Activated CD4-positive, alpha-beta T cell treated with anti-CD3 and anti-CD28 coated beads for 1 hour (primary cell): ENCODE data around the gene LAMB4.

Experiments used
- DNase-seq: peaks from one replicate; pipeline ENCODE4 v3.0.0-alpha.2; 2020

The LAMB4 gene

DNA sequence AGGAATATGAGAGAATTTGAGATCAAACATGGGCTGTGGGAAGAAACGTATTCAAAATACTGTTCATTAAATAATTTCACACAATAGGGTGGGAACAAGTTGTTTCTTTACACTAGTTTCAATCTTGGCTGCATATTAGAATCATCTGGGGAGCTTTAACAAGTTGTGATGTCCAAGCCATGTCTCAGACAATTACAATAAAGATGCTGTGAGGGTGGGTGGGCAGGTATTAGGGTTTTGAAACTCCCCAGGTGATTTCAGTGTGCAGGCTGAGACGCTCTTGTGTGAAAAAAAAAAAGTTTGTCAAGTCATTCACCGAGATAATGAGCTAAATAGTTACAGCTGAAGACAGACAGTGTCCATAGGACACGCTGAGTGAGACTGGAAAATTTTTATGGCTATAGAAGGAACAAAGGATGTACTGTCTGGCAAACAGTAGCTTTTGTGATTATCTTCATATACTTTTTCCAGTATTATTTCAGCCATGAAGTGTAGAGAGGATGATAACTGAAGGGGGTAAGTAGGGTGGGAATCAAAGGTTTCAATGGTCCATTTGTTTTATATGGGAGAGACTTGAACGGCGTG, 12.6 kb upstream of the LAMB4 start:
- DNase-seq: no peak

DNA sequence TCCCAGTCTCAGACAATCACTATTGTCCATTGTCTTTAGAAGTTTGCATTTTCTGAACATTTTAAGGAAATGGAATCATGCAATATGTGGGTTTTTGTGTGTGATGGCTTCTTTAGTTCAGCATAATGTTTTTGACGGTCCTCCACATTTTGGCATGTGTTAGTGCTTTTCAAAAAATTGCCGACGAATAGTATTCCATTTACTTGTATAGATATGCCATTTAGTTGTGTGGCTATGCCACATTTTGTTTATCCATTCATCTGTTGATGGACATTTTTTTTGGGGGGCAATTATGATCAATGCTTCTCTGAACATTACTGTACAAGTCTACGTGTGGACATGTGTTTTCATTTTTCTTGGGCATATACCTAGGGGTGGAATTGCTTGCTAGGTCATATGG, 12.0 kb upstream of the LAMB4 start:
- no peak for DNase-seq

DNA sequence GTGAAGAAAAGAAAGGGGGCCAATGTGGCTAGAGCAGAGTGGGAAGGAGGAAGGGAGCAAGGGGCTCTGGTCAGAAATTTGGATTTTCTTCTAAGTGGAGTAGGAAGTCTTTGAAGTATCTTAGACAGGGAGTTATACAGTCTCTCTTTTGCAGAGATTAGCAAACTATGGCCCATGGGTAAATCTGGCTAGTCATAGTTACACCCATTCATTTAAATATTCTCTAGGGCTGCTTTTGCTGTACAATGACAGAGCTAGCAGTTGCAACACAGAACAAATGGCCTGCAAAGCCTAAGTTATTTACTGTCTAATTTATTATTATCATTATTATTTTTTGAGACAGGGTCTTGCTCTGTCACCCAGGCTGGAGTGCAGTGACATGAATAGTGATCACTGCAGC, 10.5 kb upstream of the LAMB4 start:
- DNase-seq: no peak

DNA sequence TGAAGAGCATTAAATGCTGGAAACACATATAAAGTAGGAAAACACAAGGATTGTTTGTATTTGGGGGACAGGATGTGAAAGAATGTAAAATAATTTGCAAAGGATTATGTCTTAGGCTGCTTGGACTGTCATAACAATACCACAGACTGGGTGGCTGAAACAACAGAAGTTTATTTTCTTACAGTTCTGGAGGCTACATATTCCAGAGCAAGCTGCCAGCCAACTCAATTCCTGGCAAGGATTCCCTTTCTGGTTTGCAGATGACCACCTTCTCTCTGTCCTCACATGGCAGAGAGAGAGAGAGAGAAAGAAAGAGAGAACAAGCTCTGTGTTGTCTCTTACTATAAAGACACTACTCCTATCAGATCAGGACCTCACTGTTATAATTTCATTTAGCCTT, 8.8 kb upstream of the LAMB4 start:
- no peak for DNase-seq

DNA sequence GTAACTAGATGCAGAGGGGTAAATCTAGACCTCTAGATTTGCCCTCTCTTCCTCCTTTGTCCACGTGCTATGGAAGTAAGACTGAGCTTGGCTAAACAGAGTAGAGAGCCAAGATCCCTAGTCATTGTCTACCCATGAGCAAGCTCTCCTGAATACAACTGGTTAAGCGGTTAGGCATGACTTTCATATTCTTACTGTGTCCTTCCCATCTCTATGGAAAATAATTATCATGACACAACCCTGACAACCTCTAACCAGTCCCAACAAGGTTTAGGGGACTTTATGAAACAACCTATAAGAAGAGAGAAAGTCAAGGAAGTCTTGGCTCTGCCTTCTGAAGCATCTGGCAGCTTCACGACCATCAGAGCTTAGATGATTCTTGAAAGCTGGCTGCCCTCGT, 7.8 kb upstream of the LAMB4 start:
- no peak for DNase-seq

DNA sequence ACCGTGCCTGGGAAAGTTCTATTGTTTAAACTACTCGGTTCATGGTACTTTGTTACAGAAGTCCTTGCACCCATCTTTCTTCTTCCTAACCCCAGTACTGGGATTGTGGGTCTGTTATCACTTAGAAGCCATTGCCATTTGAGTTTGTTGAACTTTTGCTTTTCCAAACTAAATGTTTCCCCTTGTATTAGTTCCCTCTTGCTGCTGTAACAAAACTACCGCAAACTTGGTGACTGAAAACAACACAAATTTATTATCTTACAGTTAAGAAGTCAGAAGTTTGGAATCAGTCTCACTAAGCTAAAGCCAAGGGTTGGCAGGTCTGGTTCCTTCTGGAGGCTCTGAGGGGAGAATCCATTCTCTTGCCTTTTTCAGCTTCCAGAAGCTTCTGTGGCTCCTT, 6.9 kb upstream of the LAMB4 start:
- no peak for DNase-seq

DNA sequence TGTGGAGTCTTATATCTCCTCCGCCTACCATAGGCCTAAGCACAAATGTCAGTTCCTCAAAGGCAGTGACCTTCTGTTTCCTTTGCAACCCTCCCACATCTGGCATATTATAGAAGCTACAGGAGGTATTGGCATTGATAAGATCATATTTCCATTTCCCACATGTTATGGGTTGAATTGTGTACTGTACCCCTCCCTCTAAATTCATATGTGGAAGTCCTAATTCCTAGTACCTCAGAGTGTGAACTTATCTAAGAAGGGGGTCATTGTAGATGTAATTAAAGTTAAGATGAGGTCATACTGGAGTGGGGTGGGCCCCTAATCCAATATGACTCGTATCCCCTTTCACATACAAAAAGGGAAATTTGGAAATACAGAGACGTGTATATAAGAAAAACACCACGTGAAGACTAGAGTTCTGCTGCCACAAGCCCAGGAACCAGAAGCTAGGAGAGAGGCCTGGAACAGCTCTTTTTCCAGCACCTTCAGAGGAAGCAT, 6.1 kb upstream of the LAMB4 start:
- no peak for DNase-seq

DNA sequence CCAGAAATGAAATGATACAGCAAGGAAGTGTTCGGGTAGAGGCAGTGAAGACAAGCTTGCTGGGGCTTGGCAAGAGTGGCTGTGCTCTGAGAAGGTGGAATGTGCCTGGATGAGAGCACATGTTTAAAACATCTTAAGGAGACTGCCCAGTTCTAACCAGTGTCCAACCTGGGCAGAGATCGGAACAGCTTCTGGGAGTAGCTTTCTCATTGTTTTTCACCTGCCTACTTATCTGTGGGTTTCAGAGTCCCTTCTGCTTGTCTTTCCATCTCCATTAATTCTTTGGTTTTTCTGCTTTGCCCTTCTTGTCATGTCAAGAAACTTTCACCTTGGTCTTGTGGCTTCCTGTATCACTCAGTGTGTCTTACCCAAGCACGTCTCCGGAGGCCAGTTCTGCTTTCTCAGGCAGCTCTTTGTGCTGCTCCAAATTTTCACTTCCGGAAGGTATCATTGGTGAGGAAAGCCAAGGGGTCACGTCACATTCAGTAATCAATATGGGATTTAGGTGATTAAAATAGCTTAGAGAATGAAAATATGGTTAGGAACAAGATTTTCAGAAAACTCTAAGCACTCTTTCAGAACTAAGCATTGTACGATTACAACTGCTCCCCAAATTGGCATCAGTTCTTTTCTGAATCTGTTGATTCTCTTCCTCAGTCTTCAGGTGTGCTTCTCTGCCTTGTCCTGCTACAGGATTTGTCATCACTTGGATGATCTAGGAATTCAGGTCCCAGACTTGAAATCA, 5.5 kb upstream of the LAMB4 start:
- no peak for DNase-seq

DNA sequence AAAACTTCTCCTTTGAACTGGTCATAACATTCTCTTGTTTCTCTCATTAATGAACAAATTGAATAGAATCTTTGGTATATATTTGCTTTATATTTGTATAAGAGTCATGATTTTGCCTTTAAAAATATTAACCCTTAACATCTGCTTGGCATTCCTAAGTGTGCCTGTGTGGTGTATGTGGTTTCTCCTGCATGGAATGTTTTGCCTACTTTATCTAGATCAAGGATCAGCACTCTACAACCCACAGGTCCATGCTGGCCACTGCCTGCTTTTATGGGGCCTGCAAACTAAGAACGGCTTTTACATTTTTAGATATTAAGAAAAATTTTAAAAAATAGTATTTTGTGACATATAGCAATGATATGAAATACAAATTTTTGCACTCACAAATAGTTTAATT, 4.3 kb upstream of the LAMB4 start:
- no peak for DNase-seq

DNA sequence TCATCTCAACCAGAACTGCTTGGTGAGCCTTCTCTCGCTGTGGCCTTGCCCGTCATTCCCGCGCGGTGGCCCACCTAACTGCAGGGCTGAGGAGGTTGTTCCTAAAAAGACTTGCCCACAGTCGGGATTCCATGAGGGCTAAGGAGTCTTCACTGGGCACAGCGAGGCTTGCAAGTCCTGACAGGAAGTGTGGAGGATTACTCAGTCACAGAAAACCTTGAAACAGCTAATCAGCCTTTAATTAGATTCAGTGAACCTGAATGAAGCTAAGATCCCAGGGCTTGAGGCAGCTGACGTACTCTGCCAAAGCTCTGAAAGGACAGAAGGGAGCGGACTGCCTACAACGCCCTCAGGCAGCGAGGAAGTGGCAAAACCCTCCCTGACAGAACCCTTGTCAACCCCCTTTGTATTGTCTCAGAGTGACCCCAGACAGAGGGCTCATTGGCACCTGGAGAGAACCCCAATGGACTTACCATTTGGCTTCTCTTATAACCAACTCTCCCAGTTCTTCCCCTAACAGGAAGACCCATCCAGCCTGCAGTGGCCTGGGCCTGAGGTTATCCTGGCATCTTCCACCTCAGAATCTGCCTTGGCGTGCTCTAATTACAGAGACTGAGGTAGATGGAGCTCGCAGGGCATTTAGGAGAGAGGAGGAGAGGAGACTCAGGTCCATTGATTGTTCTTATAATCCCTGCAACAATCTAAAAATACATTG, 2.5 kb upstream of the LAMB4 start:
- no peak for DNase-seq

DNA sequence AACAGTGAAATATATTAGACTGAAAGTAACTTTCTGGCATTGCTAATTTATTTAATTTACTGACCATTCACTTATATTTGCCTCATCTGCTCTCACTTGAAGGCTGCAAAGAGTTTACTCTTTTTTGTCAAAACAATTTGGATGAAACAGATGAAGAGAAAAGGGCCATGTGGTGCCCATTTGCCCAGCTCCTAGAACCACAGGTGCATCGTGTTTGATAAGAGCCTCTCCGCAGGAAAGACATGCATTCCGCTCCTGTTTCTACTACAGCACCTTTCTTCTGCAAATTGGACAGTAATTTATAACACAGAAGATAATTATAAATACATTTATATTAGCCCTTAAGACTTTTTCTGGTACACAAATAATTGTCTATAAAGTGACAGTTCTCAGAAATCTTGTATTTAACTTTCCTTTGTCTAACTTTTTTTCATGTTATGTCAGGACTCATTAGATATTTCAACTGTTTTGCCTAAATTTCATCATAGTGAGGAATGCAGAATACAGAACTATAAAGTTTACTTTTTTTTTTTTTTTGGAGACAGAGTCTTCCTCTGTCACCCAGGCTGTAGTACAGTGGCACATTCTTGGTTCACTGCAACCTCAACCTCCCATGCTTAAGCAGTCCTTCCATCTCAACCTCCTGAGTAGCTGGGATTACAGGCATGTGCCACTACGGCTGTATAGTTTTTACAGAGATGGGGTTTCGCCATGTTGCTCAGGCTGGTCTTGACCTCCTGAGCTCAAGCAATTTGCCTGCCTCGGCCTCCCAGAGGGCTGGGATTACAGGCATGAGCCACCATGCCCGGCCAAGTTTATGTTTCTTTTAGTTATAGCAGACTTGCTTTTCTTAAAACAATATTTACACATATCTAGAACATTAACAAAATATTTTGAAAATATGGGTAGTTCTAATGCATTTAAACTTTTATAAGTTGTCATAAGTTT, 869 bp downstream of the LAMB4 start:
- no peak for DNase-seq

DNA sequence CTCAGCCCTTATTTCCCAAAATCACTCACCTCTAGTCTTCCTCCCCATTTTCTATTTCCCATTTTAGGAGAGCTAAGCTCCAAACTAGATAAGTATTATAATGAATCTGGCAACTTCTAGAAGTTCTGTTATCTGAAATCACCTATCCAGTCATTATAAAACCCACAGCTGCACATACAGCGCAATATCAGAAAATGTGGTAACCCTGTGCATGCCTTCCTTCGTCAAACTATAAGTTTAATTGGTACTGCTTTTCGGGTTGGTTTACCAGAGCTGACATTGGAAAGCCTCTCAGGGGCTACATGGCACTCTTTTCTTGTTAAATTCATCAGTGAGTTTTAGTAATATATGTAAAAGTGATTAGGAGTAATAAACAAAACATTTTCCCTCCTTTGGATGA, 1.6 kb downstream of the LAMB4 start:
- no peak for DNase-seq

DNA sequence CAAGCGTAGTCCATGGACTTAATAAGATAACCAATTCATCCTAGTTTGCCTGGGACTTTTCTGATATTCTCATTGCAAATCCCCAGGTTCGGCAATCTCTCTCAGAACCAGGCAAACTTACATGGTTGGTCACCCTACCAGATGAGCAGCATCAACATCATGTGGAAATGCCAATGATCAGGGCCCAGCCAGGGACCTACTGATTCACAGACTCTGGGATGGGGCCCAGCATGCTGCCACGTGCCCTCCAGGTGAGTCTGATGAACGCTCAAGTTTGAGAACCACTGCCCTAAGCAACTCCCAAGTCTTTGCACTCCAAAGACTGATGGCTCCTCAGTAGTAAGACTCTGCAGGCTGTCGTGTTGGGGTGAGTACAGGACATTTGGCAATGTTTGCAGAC, 2.7 kb downstream of the LAMB4 start:
- no peak for DNase-seq

DNA sequence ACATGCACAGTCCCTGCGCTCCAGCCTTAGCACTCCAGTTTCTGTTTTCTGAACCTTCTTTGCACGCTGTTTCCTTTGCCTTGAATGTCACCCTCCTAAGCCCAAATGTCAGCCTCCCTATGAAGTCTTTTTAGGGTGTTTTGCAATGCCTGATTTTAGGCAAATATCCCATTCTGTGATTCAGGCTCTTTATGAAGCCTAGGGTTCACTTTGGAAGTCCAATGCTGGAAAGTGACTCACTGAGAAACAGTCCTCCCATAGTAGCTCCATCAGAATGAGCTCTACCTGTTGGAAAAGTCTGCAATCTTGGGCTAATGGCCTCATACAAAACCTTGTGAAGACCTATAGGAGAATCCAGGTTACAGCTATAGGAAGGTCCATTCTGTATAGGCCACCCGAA, 5.3 kb downstream of the LAMB4 start:
- no peak for DNase-seq

DNA sequence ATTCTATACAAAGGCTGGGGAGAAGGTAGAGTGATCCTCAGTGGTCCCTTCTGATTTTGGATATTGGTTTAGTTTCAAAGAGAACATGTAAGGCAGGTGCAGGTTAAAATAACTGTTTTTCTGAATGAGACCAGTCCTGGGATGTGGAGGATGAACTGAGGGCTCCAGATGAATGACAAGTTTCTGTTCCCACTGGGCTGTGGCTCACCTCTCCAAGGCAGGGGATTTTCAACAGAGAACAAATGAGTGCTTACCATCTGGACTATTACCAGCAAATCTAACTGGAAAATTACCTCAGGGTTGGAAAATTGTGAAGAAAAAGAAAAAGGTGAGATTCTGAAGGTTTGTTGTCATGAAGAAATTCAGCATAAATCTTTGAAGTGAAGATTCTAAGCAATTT, 8.0 kb downstream of the LAMB4 start:
- DNase-seq: no peak

DNA sequence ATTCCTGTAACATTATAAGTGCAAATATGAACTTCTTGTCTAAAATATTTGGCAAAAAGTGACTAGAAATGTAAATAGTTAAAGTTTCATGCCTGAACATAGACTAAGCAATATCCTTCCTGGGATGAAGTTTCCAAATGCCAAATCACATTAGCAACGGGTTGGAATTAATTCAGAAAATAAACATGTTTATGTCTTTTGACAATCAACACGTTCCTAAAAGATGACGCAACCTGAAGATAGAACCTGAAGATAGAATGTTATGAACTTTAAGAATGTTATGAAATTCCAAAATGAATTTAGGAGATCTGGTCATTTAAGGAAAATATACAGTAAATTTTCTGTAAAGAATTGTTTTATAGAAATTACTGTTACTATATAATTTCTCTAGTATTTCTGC, 9.2 kb downstream of the LAMB4 start:
- no peak for DNase-seq

DNA sequence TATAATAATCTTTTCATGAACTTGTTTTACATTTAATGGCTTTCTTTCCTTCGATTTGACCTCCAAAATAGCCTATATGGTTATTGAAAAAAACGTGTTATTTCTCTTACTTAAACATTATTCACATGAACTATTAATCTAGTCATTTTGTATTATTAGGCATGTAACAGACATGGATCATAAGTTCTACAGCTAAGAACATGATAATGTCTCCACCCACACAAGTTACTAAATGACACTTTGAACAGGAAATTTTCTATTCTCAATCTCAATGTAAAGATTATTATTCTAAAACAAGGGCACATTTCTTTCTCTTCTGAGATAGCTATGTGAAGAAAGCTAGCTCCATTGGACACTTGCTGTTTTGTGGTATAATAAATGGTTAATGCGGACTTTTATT, 10.0 kb downstream of the LAMB4 start:
- no peak for DNase-seq

DNA sequence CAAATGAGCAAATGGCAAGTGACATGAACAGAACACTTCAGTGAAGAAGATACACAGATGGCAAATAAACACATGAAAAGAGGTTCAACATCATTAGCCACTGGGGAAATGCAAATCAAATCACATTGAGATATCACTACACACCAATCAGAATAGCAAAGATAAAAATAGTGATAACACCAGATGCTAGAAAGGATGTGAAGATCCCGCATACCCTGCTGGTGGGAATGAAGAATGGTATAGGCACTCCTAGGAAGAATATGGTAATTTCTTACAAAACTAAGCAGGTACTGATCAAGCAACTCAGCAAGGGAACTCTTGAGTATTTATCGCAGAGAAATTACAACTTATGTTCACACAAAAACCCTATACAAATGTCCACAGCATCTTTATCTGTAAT, 11.2 kb downstream of the LAMB4 start:
- DNase-seq: no peak

DNA sequence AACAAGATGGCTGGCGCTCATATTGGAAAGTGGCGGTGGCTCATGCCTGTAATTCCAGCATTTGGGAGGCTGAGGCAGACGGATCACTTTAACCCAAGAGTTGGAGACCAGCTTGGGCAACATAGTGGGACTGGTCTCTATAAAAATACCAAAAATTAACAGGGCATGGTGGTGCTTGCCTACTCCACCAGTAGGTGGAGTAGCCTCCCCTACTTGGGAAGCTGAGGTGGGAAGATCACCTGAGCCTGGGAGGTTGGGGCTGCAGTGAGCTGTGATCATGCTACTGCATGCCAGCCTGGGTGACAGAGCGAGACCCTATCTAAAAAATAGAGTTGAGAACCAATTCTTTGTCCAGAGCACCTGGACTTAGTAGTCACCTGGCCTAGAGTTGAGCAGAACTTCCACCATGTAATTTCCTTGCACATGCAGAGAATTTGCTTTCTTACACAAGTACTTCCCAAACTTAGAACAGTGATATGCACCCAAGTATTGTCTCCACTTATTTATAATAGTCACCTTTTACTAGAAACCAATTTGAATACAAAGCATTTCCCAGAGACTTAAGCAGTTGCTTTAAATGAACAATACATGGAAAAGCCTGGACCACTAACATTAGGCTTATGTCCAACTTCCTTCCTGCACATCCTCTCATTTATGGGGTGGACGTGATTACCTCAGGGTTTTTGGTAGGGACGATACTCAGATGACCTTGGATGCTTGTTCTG, 15.9 kb downstream of the LAMB4 start:
- no peak for DNase-seq

DNA sequence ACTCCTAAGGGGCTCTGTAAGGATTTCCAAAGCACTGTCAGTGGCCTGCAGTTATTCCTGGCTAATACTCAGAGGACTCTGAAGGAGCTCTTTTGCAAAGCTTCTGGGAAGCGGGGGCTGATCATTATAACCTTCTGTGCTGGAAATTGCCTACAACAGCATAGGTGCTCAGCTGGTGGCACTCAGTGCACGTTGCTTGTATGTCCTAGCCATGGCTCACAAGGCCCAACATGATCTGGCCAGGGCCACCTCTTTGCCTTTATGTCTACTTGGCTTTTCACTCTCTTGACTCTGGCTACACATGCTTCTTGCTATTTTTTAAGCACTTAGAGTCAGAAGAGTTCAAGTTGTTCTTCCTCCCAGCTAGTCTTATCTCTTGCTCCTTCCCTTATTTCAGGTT, 17.5 kb downstream of the LAMB4 start:
- DNase-seq: no peak

DNA sequence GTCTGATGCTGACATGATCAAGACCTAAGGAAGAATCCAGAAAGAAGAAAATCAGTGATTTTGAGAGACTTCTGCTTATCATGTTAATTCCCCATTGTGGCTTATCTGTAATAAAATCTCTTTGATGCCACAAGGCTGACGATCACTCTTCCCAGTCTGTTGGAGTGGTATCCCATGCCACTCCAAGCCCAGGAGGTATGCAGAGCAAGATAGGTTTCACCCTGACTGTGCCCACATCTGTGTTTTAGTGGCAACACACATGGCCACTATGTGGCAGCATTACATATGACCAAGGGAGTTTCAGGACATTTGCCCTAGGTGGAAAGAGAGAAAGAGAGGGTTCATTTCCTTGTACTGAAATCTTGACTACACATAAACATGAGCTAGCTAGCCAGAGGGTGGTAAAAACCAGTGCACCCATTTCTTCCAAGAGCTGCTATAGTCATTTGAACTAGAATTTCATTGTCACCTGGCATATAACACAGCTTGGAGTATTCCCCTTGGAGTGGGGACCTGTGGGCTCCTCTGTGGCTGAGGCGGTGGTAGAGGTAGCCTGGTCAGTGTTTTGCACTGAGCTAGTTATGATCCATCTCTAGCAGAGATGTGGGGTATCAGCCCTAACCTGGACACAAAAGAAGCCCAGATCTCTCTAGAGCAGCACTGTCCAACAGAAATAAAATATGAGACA, 20.8 kb downstream of the LAMB4 start:
- no peak for DNase-seq

DNA sequence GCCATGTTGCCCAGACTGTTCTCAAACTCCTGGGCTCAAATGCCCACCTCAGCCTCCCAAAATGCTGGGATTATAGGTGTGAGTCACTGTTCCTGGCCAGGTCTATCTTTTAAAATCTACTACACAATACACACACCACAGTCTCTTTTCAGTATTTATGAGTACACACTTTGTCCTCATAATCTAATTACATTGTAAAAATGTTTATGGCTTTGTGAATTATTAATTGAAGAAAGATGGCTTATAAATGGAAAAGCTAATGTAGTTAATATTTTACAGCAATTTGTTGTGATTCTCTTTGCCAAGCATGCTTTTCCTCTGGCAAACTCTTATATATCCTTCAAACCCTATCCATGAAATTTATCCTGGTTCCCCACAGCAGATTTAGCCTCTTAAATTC, 22.0 kb downstream of the LAMB4 start:
- no peak for DNase-seq
